T-cell (primary cell): Measurements from ENCODE around the gene DGKH. TPM values are rescaled to one million over a fixed set of nuclear protein-coding genes. Genes with fewer than 3 reads are reported as not detected.
A peak's percentile ranks its signal among the peaks of the same experiment; 100 is the strongest.

Experiments
- ATAC-seq, 4 experiments: fragments of 200-7000 bp in 3 of 4; fragments of 150-1000 bp in 1 of 4; cut with Tn5 transposase; replicated peaks in 1 of 4; 1 replicate in 3 of 4; 2 replicates in 1 of 4; pipeline ENCODE4 v1.10.0; 2021; ENCODE audit warnings: moderate library complexity in 3 of 4, mild to moderate bottlenecking in 2 of 4, moderate number of reproducible peaks in 1 of 4
- CTCF ChIA-PET, 2 donors: fragments of 300-600 bp; sonication (Branson Sonifier 250); formaldehyde crosslinking; loops; one replicate each; lab custom pipeline; 2022; ENCODE audit warnings: antibody characterized with exemption in 2 of 2; lab: Charles Lee
- POLR2A ChIA-PET, 2 donors: fragments of 300-600 bp; sonication (Branson Sonifier 250); formaldehyde crosslinking; loops; one replicate each; lab custom pipeline; 2022; ENCODE audit warnings: antibody characterized with exemption in 2 of 2; lab: Charles Lee
- DNase-seq, 35 experiments: peaks; one replicate each; pipeline versions ENCODE4 v3.0.0 to v3.0.0-alpha.2; 2013 to 2023
- H3K27ac ChIP-seq: one replicate; pipeline ENCODE4 v1.5.1; 2013; ENCODE audit warnings: low read length
- H3K27me3 ChIP-seq, 2 experiments: replicated peaks in 1 of 2; 1 replicate in 1 of 2; 2 replicates in 1 of 2; pipeline versions ENCODE4 v1.6.1 to v1.7.0; 2013; ENCODE audit warnings: low read length in 1 of 2, mixed read lengths in 1 of 2; ENCODE audit not compliant: control insufficient read depth in 2 of 2, insufficient read depth in 2 of 2; ENCODE audit errors: extremely low read depth in 1 of 2
- H3K36me3 ChIP-seq, 2 donors: 1 replicate in 1 of 2; 2 replicates in 1 of 2; pipeline versions ENCODE4 v1.6.1 to v1.7.0; 2013; ENCODE audit warnings: low read length in 1 of 2; ENCODE audit not compliant: control insufficient read depth in 2 of 2, insufficient read depth in 1 of 2; ENCODE audit errors: extremely low read depth in 1 of 2
- H3K4me1 ChIP-seq, 2 experiments: 1 replicate in 1 of 2; 2 replicates in 1 of 2; pipeline versions ENCODE4 v1.6.1 to v1.7.0; 2013; ENCODE audit warnings: low read length in 2 of 2, mixed read lengths in 1 of 2; ENCODE audit not compliant: insufficient read depth in 2 of 2, control insufficient read depth in 1 of 2; ENCODE audit errors: extremely low read depth in 1 of 2
- H3K4me3 ChIP-seq, 2 donors: 1 replicate in 1 of 2; 2 replicates in 1 of 2; pipeline versions ENCODE4 v1.5.1 to v1.7.0; 2013; ENCODE audit warnings: mild to moderate bottlenecking in 2 of 2, low read length in 1 of 2, moderate library complexity in 1 of 2; ENCODE audit not compliant: control insufficient read depth in 1 of 2; ENCODE audit errors: extremely low read depth in 1 of 2
- H3K9me3 ChIP-seq: 2 replicates; pipeline ENCODE4 v1.7.0; 2013
- H3K27ac Mint-ChIP-seq, 2 donors: one replicate each; pipeline ENCODE4 v1.8.0; 2020 to 2021; ENCODE audit warnings: mild to moderate bottlenecking in 2 of 2, mixed read lengths in 2 of 2
- H3K27me3 Mint-ChIP-seq, 2 donors: one replicate each; pipeline ENCODE4 v1.8.0; 2021 to 2022; ENCODE audit warnings: mixed read lengths in 2 of 2
- H3K36me3 Mint-ChIP-seq: one replicate; pipeline ENCODE4 v1.8.0; 2021; ENCODE audit warnings: mixed read lengths
- H3K4me1 Mint-ChIP-seq, 3 donors: one replicate each; pipeline ENCODE4 v1.8.0; 2020 to 2022; ENCODE audit warnings: mixed read lengths in 3 of 3, mild to moderate bottlenecking in 1 of 3
- H3K4me3 Mint-ChIP-seq, 3 donors: one replicate each; pipeline ENCODE4 v1.8.0; 2020 to 2022; ENCODE audit warnings: mild to moderate bottlenecking in 3 of 3, mixed read lengths in 3 of 3, moderate library complexity in 3 of 3
- H3K9me3 Mint-ChIP-seq, 3 donors: one replicate each; pipeline ENCODE4 v1.8.0; 2020 to 2022; ENCODE audit warnings: mixed read lengths in 3 of 3
- WGBS: methylation state at CpG from one replicate; pipeline ENCODE4 v1.1.5; 2013; ENCODE audit warnings: missing lambda C conversion rate; ENCODE audit not compliant: insufficient coverage; 5-methylcytosine and 5-hydroxymethylcytosine counted together
- total RNA-seq, 35 experiments: library from RNA in 6 of 35; stranded (reverse) in 6 of 35; fragments of 120-200 nt in 1 of 35; gene quantifications; one replicate each; pipeline versions ENCODE4 v1.2.1 to v1.2.4 and lab custom pipeline; 2013 to 2026

Gene DGKH
- total RNA-seq, 5 donors from 2014 or later (not counting 1 experiment from before 2014, with no cell fraction given), result 8.6 to 14.6 (median 8.8) TPM

GRCh38 chr13:42071672-42072419 is 23.4 kb downstream of the DGKH start:
- CTCF ChIA-PET, result no interaction called here
- H3K4me1 Mint-ChIP-seq, result peaks cover 29 to 42% (median 30%) of the 10 kb centered on the region in 3 donors
- 60% methylated on average over 1 of the region's 12 CpGs for WGBS
- Histone ChIP-seq H3K4me3 (no peak overlapping the region), H3K36me3 (no peaks in the 10 kb centered on the region), H3K4me1 (peaks cover 4 to 15% of the 10 kb centered on the region in 2 experiments), H3K27ac (no peak overlapping the region), H3K9me3 (no peaks in the 10 kb centered on the region), H3K27me3 (no peaks in the 10 kb centered on the region)
- H3K36me3 Mint-ChIP-seq, result peaks cover 13% of the 10 kb centered on the region
- H3K9me3 Mint-ChIP-seq, result no peaks in the 10 kb centered on the region
- H3K27me3 Mint-ChIP-seq, result no peaks in the 10 kb centered on the region
- peak overlapping the region; percentile 81 to 84 for H3K27ac Mint-ChIP-seq
- POLR2A ChIA-PET, result no interaction called here
- DNase-seq (peak in 3 of 35 experiments; percentile 1 to 24 (median 6)), ATAC-seq (peak in 3 of 4 experiments; percentile 62 to 76 (median 74))
- peak overlapping the region in 2 of 3 donors; percentile 37 to 57 for H3K4me3 Mint-ChIP-seq

- WGBS, result no CpG with 5 or more reads among the region's 3 CpGs
- POLR2A ChIA-PET, result interaction anchor here in 1 of 2 donors (0.6 kb wide), 1 partner anchor 485 kb away, joined by 6 read pairs; no protein-coding TSS in a partner anchor
- H3K4me3 ChIP-seq, result no peak overlapping the region
- no peak overlapping the region for H3K27ac ChIP-seq
- H3K9me3 ChIP-seq, result no peaks in the 10 kb centered on the region
- H3K36me3 ChIP-seq, result no peaks in the 10 kb centered on the region
- CTCF ChIA-PET, result no interaction called here
- Mint-ChIP-seq H3K27ac (no peak overlapping the region), H3K36me3 (peaks cover 13% of the 10 kb centered on the region), H3K9me3 (no peaks in the 10 kb centered on the region), H3K27me3 (no peaks in the 10 kb centered on the region), H3K4me1 (peaks cover 29 to 42% (median 30%) of the 10 kb centered on the region in 3 donors), H3K4me3 (no peak overlapping the region)
- DNase-seq (no peak), ATAC-seq (no peak)
- H3K4me1 ChIP-seq, result peaks cover 4 to 15% of the 10 kb centered on the region in 2 experiments
- no peaks in the 10 kb centered on the region for H3K27me3 ChIP-seq
Measured at GRCh38 chr13:42073683-42074082, 25.2 kb downstream of the DGKH start.

- H3K27ac Mint-ChIP-seq, result no peak overlapping the region
- ATAC-seq (no peak), DNase-seq (no peak)
- no peaks in the 10 kb centered on the region for H3K9me3 Mint-ChIP-seq
- Histone ChIP-seq H3K27me3 (no peaks in the 10 kb centered on the region), H3K36me3 (no peaks in the 10 kb centered on the region), H3K27ac (no peak overlapping the region), H3K9me3 (no peaks in the 10 kb centered on the region), H3K4me1 (peaks cover 4 to 15% of the 10 kb centered on the region in 2 experiments), H3K4me3 (no peak overlapping the region)
- ChIA-PET POLR2A (interaction anchor here in 1 of 2 donors (0.7 kb wide), 1 partner anchor 677 kb away, joined by 3 read pairs; no protein-coding TSS in a partner anchor), CTCF (no interaction called here)
- H3K36me3 Mint-ChIP-seq, result peaks cover 7% of the 10 kb centered on the region
- no peaks in the 10 kb centered on the region for H3K27me3 Mint-ChIP-seq
- H3K4me1 Mint-ChIP-seq, result peaks cover 29 to 47% (median 30%) of the 10 kb centered on the region in 3 donors
- H3K4me3 Mint-ChIP-seq, result no peak overlapping the region
Measured at GRCh38 chr13:42075517-42075916, 27.1 kb downstream of the DGKH start.

- CTCF ChIA-PET, result no interaction called here
- H3K4me1 ChIP-seq, result peaks cover 4 to 11% of the 10 kb centered on the region in 2 experiments
- no CpG with 5 or more reads among the region's 3 CpGs for WGBS
- Mint-ChIP-seq H3K9me3 (no peaks in the 10 kb centered on the region), H3K4me1 (peaks cover 21 to 39% (median 22%) of the 10 kb centered on the region in 3 donors), H3K27me3 (no peaks in the 10 kb centered on the region), H3K36me3 (peaks cover 3% of the 10 kb centered on the region), H3K4me3 (no peak overlapping the region), H3K27ac (no peak overlapping the region)
- DNase-seq (no peak), ATAC-seq (no peak)
- H3K27me3 ChIP-seq, result no peaks in the 10 kb centered on the region
- no peak overlapping the region for H3K4me3 ChIP-seq
- no peaks in the 10 kb centered on the region for H3K36me3 ChIP-seq
- POLR2A ChIA-PET, result interaction anchor here in 1 of 2 donors (0.6 kb wide), 1 partner anchor 1171 kb away, joined by 3 read pairs; no protein-coding TSS in a partner anchor
- no peaks in the 10 kb centered on the region for H3K9me3 ChIP-seq
- no peak overlapping the region for H3K27ac ChIP-seq
Measured at GRCh38 chr13:42076309-42076713, 27.9 kb downstream of the DGKH start.

GRCh38 chr13:42078128-42078808 is 29.8 kb downstream of the DGKH start:
- DNase-seq, result no peak
- Mint-ChIP-seq H3K27ac (no peak overlapping the region), H3K4me3 (no peak overlapping the region), H3K27me3 (no peaks in the 10 kb centered on the region), H3K4me1 (peaks cover 11 to 26% (median 12%) of the 10 kb centered on the region in 3 donors), H3K9me3 (no peaks in the 10 kb centered on the region), H3K36me3 (peaks cover 15% of the 10 kb centered on the region)
- Histone ChIP-seq H3K27me3 (no peaks in the 10 kb centered on the region), H3K36me3 (no peaks in the 10 kb centered on the region), H3K4me1 (peaks cover 0 to 5% of the 10 kb centered on the region in 2 experiments), H3K27ac (no peak overlapping the region), H3K9me3 (no peaks in the 10 kb centered on the region), H3K4me3 (no peak overlapping the region)
- WGBS, result 96% methylated on average over 3 of the region's 5 CpGs
- POLR2A ChIA-PET, result no interaction called here
- CTCF ChIA-PET, result no interaction called here
- ATAC-seq, result no peak

GRCh38 chr13:42083138-42083770 is 34.8 kb downstream of the DGKH start:
- DNase-seq, result peak in 1 of 35 experiments; percentile 4
- H3K36me3 Mint-ChIP-seq, result peaks cover 28% of the 10 kb centered on the region
- H3K9me3 ChIP-seq, result no peaks in the 10 kb centered on the region
- no peaks in the 10 kb centered on the region for H3K36me3 ChIP-seq
- no peak for ATAC-seq
- H3K27ac Mint-ChIP-seq, result peak overlapping the region in 1 of 2 donors; percentile 21
- H3K4me3 Mint-ChIP-seq, result peak overlapping the region in 2 of 3 donors; percentile 11 to 29
- no peak overlapping the region for H3K27ac ChIP-seq
- POLR2A ChIA-PET, result no interaction called here
- 63% methylated on average over 4 of the region's 16 CpGs for WGBS
- no peaks in the 10 kb centered on the region for H3K27me3 Mint-ChIP-seq
- H3K9me3 Mint-ChIP-seq, result peaks cover 0 to 9% (median 7%) of the 10 kb centered on the region in 3 donors
- H3K4me1 Mint-ChIP-seq, result peaks cover 2 to 11% (median 3%) of the 10 kb centered on the region in 3 donors
- no peaks in the 10 kb centered on the region for H3K4me1 ChIP-seq
- CTCF ChIA-PET, result no interaction called here
- H3K27me3 ChIP-seq, result no peaks in the 10 kb centered on the region
- no peak overlapping the region for H3K4me3 ChIP-seq
